Cardiac muscle cell (in vitro differentiated cells and primary cell): ENCODE data around the gene TNNT2. TPM values are rescaled to one million over a fixed set of nuclear protein-coding genes. Genes with fewer than 3 reads are reported as not detected.
A peak's percentile ranks its signal among the peaks of the same experiment; 100 is the strongest.

Source experiments
- DNase-seq, 2 donors: peaks; one replicate each; pipeline versions ENCODE4 v3.0.0 to v3.0.0-alpha.2; 2010 to 2017; ENCODE audit warnings: low read depth in 1 of 2, low spot score in 1 of 2
- H3K27ac ChIP-seq: fragments of 200-600 bp; sonication (generic); 2 replicates; pipeline ENCODE4 v1.5.1; 2016
- H3K27me3 ChIP-seq: fragments of 200-600 bp; sonication (generic); 2 replicates; pipeline ENCODE4 v1.6.0; 2016; ENCODE audit warnings: control low read depth
- H3K36me3 ChIP-seq: fragments of 200-600 bp; sonication (generic); 2 replicates; pipeline ENCODE4 v1.5.1; 2016; ENCODE audit warnings: control low read depth
- H3K4me1 ChIP-seq: fragments of 200-600 bp; sonication (generic); 2 replicates; pipeline ENCODE4 v1.8.1; 2017; ENCODE audit warnings: low read depth, mild to moderate bottlenecking, mixed run types
- H3K4me3 ChIP-seq: fragments of 200-600 bp; sonication (generic); 2 replicates; pipeline ENCODE4 v1.5.1; 2016; ENCODE audit warnings: mild to moderate bottlenecking
- H3K9me3 ChIP-seq: fragments of 200-600 bp; sonication (generic); 2 replicates; pipeline ENCODE4 v1.5.1; 2017; ENCODE audit warnings: low read depth, mild to moderate bottlenecking, control low read depth
- CTCF ChIP-seq: IDR thresholded peaks from 2 replicates; pipeline ENCODE4 v1.5.1; 2012; ENCODE audit warnings: low read depth, mild to moderate bottlenecking, low read length
- polyA plus RNA-seq: library from polyadenylated mRNA; unstranded; fragments of >200 nt; fragmentation: Nextera tagmentation; extraction: Ambion mirVana; gene quantifications from 2 replicates; pipeline ENCODE4 v1.2.1, GENCODE V29; 2016
- total RNA-seq: library from RNA; depleted of rRNA; stranded (reverse); fragments of >200 nt; gene quantifications from 2 replicates; pipeline ENCODE4 v1.2.3, GENCODE V29; 2016

TNNT2 gene
- total and polyA plus RNA-seq, 2 experiments from 2014 or later, result 7,232 to 9,291 TPM

- Histone ChIP-seq H3K4me1 (peaks cover 38% of the 10 kb centered on the region), H3K27ac (no peak within 1 kb of the TSS), H3K36me3 (no peaks in the 10 kb centered on the region), H3K4me3 (peak within 1 kb of the TSS; percentile 30), H3K27me3 (peaks cover 2% of the 10 kb centered on the region), H3K9me3 (no peaks in the 10 kb centered on the region)
- TF ChIP-seq CTCF, result no peak
- DNase-seq, result no peak
These were observed 21.5 kb upstream of the TNNT2 start, which contains the start of gene LAD1 for GRCh38 chr1:201399018-201399351. TSS of gene LAD1 (minus strand) at chr1:201399324. CDS start at chr1:201399306, 18 bp downstream.

GRCh38 chr1:201397675-201398074 lies 20.2 kb upstream of the TNNT2 start:
- no peak for TF ChIP-seq CTCF
- no peaks in the 10 kb centered on the region for H3K36me3 ChIP-seq
- H3K4me1 ChIP-seq, result peaks cover 41% of the 10 kb centered on the region
- peaks cover 2% of the 10 kb centered on the region for H3K27me3 ChIP-seq
- H3K27ac ChIP-seq, result no peak overlapping the region
- no peaks in the 10 kb centered on the region for H3K9me3 ChIP-seq
- DNase-seq, result no peak
- no peak overlapping the region for H3K4me3 ChIP-seq

- no peak for TF ChIP-seq CTCF
- H3K9me3 ChIP-seq, result no peaks in the 10 kb centered on the region
- no peak overlapping the region for H3K4me3 ChIP-seq
- H3K4me1 ChIP-seq, result peaks cover 46% of the 10 kb centered on the region
- H3K27ac ChIP-seq, result no peak overlapping the region
- DNase-seq, result no peak
- H3K27me3 ChIP-seq, result peaks cover 2% of the 10 kb centered on the region
- H3K36me3 ChIP-seq, result no peaks in the 10 kb centered on the region
These were observed 19.5 kb upstream of the TNNT2 start for GRCh38 chr1:201396861-201397464.

- H3K27me3 ChIP-seq, result peaks cover 2% of the 10 kb centered on the region
- no peaks in the 10 kb centered on the region for H3K9me3 ChIP-seq
- no peak for DNase-seq
- no peak overlapping the region for H3K4me3 ChIP-seq
- no peak overlapping the region for H3K27ac ChIP-seq
- peaks cover 35% of the 10 kb centered on the region for H3K4me1 ChIP-seq
- TF ChIP-seq CTCF, result no peak
- no peaks in the 10 kb centered on the region for H3K36me3 ChIP-seq
These were observed 18.5 kb upstream of the TNNT2 start for GRCh38 chr1:201395936-201396335.

GRCh38 chr1:201394591-201394990 lies 17.1 kb upstream of the TNNT2 start:
- no peak for TF ChIP-seq CTCF
- no peaks in the 10 kb centered on the region for H3K9me3 ChIP-seq
- H3K27me3 ChIP-seq, result peaks cover 2% of the 10 kb centered on the region
- DNase-seq, result no peak
- H3K4me3 ChIP-seq, result no peak overlapping the region
- no peaks in the 10 kb centered on the region for H3K36me3 ChIP-seq
- no peak overlapping the region for H3K27ac ChIP-seq
- H3K4me1 ChIP-seq, result peaks cover 23% of the 10 kb centered on the region
